ENCODE measurements around the gene SAMHD1.

Gene SAMHD1

GRCh38 chr20:36873498-36874189 is 77.9 kb downstream of the SAMHD1 start:
- DNase-seq (ENCODE audit: low read depth, low spot score): no peak

DNA sequence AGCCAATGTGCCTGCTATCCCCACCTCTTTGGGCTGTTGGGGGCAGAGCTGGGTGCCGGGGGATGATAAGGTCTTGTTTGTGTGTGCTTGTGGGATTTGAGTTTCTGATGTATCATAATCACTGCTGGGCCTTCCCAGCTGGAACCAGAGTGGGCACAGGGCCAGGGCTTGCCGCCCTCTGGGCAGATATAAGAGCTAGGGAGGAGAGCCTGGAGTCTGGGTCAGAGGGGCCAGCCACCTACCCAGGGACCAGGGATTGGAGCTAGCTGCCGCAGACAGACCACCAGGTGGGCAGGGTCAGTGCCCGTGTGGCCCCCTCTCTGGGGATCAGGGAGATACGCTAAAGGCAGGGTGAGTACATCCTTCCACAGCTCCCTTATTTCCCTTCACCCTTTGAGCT is 78.7 kb downstream of the SAMHD1 start:
- no peak for DNase-seq (ENCODE audit: low read depth, low spot score)

DNA sequence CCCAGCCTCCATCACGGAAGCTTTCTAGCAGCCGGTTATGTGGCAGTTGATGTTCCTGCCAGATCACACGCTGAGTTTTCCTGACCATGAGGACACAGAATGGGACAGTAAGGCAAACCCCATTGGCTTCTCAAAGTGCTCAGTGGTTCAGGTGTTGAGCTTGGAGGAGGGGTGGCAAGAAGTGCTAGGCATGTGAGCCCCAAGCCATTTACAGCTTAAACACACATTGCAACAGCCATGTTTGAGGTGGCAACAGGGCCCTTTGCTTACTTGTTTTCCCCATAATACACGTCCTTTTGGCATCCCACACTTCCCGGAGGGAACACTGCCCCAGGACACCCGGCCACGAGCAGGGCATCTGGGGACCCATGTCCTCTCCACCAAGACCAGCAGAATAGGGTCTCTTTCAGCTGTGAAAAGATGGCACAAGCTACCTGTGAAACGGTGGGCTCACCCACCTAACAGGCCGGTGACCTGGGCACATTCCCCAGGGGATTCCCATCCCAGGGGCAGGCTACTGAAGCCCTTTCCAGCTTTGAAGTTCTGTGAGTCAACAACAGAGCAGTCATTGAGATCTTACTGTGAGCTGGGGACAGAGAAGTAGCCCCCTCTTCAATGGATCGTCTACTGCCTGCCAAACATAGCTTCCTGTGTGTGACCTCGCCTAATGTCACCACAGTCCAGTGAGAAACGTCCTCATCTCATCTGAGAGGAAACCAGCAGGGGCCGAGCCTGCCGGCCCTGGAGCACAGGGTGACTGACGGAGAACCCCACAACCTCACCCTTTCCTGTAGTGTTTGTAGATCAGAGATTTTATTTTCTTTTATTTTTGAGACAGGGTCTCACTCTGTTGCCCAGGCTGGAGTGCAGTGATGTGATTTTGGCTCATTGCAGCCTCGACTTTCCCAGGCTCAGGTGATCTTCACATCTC is 79.6 kb downstream of the SAMHD1 start:
- DNase-seq (ENCODE audit: low read depth, low spot score): no peak

DNA sequence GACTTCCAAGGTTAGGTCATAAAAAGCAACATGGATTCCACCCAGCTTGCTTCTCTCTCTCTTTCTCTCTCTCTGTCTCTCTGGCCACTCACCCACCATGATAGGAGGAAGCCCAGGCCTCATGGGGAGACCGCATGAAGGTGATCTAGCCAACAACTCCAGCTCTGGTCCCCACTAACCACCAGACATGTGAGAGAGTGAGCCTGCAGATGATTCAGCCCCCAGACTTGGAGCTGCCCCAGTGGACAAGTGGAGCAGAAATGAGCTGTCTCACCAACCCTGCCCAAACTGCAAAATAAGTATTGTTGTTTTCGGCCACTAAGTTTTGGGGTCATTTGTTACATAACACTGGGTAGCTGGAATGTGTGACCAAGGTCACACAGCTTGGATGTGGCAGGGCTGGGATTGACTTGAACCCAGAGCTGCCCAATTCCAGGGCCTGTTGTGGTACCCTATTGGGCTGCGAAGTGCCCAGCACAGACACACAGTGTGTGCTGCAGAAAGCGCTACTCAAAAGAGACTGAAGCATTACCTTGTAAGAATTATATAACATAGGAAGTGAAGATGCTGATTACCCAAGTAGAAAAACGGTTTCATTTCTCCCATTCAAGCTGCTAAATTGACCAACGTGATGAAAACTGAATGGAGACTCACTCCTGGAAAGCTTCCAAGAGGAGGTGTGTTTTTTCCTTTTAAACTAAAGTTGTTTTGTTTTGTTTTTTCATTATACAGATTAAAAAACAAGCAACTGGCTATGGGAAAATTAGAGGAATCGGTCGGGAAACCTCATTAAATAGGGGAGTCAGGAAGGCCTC is 84.6 kb downstream of the SAMHD1 start:
- DNase-seq (ENCODE audit: low read depth, low spot score): no peak

DNA sequence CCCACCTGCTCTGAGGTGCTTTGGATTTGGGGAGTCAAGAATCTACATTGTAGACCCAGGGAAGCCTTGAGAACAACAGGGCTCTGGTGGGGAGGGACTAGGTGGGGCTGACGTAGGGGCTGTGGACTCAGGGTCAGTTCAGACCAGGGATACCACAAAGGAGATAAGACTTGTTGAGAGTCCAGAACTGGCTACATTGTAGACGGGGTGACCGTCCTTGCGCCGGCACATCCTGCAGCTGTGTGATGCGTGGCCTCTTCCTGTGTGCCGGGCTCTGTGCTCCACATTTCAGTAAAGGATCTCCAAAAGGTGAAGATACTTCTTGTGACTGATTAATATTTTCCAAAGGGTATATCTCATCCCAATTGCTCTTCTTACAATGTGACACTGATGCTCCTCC is 85.3 kb downstream of the SAMHD1 start:
- DNase-seq (ENCODE audit: low read depth, low spot score): no peak

- DNase-seq (ENCODE audit: low read depth, low spot score): no peak
Measured at GRCh38 chr20:36865861-36866149, 85.7 kb downstream of the SAMHD1 start.

DNA sequence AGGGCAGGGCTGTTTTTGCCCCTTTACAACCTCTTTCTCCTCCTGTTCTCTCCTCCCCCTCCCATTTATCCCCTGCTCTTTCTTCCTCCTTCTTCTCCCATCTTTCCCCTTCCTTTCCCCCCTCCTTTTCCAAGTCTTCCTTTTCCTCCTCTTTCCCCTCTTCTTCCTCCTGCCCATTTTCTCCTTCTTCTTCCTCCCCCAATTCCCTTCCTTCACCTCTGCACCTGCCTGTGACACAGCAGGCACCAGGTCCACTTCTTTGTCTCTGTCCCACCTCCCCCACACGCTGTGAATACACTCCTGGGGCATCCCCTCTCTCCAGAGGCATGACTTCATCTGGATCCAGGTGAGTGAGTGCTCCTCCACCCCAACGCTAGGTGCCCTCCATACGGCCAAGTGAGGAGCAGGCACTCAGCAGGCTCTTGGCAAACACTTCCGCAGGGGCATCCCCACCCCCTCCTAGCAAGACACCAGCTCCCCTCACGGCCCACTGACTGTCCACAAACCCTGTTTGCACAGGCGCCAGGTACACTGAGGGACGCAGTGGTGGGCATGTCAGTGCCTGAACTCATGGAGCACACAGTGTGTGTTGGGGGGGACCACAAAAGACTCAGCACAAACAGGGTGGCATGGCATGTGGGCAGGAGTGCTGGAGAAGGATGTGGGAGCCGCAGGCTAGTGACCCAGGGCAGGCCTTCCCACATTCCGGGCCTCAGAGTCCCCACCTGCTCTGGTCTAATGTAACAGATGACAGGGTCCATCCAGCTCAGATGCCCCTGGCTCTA is 86.2 kb downstream of the SAMHD1 start:
- no peak for DNase-seq (ENCODE audit: low read depth, low spot score)

- no peak for DNase-seq (ENCODE audit: low read depth, low spot score)
Measured at GRCh38 chr20:36862857-36863668, 88.4 kb downstream of the SAMHD1 start.

DNA sequence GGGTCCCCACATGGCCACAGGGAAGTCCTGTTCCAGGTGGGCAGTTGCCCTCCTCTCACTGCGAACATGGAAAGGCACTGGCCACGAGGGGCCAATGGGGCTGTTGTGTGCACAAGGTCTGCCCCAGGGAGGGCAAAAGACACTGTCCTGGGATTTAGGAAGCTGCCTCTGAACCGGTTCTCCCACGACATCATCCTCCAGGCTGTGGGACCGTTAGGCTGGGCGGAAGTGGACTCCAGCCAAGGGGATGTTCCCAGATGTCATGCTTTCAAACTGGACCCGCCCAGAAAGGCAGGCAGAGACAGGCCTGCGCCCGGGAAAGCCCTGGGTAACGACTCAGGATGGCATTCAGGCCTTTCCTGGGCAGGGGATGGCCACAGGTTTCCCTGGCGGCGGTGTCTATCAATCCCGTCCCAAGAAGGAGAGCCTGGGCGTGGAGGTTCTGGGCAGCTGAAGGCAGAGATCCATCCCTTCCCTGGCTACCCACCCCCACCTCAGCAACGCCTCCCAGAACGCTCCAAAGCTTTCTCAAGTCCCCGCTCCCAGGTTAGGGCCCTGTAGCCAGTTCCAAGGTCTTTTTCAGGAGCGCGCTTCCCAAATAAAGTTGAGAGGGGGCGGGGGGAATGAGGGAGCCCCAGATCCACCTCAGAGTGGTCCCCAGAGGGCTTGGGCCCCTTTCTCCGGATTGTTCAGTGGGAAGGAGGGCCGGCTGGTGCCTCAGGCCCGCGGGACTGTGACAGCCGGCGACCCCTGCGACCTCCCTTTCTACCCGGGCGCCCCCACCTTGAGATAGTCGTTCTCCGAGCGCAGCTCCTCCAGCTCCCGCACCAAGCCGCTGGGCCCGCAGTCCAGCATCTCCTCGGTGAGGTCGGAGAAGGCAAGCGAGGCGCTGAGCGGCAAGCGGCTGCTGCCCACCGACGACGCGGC is 89.4 kb downstream of the SAMHD1 start:
- DNase-seq (ENCODE audit: low read depth, low spot score): no peak

DNA sequence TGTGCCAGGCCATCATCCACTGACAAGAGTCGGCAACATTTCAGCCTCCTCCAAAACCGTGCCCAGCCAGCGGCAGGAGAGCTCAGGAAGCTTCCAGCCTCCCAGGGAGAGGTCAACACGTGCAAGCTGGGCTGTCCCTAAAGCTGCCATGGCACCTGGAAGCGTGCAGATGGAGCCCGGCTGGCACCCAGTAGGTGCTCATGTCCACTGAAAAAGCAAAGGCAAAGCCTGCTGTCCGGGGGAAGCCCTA is 90.0 kb downstream of the SAMHD1 start:
- no peak for DNase-seq (ENCODE audit: low read depth, low spot score)

- no peak for DNase-seq (ENCODE audit: low read depth, low spot score)
Measured at GRCh38 chr20:36860811-36861624, 90.5 kb downstream of the SAMHD1 start.

DNA sequence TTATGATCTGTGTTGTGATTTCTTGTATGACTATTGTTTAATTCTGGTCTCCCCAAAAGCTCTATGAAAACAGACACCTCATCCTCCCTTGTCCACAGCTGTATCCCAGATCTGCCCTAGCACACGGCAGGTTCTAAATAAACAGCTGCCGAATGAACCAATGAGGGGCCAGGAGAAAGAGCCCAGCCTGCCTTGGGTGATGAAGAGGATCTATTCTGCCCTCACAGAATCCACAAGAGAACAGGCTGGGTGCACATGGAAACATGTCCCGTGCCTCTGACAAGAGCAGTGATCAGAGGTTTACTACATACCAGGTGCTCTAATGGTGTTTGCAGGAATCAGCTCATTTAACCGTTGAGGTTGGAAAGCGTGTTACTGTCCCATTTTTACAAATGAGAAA is 91.2 kb downstream of the SAMHD1 start:
- no peak for DNase-seq (ENCODE audit: low read depth, low spot score)

DNA sequence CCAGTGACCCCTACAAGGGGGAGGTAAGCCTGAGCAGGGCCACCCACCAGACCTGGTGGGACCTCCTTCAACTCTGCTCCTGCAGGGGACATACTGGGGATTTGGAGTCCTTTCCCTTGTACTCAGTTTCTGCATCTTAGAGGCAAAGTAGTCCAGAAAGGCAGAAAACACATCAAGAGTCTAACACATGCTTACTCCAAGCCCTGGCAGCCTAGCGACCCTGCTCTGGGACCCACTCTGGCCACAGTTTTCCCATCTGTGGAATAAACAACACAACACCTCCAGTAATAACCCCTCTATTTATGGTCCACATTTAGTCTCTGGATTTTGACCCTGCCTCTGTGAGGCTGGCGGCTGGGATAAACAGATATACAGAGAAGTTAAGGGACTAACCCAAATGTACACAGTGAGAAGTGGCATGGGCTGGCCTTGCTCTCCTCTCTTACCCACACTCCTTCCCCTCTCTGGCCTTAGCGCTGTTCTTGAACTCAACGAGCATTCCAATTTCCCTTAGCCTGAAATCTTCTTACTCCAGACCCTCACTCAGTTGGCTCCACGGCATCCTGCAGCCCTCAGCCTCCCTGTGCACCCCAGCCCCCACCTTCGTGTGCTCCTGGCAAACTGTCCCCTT is 91.7 kb downstream of the SAMHD1 start:
- DNase-seq (ENCODE audit: low read depth, low spot score): no peak

DNA sequence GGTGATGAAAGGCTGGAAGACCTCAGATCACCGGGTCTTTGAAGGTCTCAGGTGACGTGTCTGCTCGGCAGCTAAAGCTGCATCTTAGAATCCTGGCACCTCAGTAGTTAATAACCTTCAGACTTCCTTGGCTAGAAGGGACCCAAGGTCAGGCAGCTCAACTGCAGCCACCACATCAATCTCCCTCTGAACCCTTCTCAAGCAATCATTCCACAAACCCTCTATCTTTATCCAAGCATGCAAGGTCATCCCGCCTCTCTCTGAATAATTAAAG is 92.3 kb downstream of the SAMHD1 start:
- no peak for DNase-seq (ENCODE audit: low read depth, low spot score)

DNA sequence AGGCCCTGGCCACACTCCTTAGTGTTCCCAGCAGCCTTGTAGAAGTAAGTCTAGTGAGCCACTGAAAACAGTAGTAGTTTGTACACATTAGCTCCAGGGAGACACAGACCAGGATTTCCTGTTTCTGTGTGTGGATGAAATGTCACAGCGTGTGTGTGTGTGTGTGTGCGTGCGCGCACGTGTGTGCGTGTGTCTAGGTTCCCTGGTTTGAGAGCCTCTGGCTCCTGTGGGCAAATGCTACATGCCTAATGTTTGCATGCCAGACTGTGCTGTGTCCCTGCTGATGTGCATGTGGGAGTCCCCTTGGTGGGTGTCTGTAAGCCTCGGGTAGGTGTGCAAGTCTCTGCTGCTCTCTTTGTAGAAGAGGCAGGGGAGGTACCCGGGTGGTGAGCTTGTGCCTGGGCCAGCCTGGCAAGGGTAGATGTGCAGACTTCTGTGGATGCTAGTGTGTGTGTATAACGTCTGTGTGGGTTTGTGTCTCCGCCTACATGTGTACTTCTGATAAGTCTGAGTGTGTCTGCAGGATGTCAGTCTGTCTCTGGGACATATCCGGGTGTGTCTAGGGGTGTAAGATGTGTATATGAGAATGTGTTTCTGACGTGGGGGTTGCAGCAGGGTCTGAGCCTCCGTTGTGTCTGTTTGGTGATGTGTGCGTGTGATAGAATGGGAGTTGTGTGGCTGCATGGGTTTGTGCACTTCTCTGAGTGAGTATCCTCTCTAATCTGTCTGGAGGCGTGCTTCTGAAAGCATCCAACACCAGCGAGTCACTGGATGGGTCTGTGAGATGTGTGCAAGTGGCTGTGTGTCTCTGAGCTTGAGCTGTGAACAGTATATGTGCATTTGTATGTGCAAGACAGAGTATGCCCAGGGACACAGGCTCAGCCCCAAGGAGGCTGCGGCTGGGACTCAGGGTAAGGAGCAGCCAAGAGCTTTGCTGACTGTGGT is 94.5 kb downstream of the SAMHD1 start:
- no peak for DNase-seq (ENCODE audit: low read depth, low spot score)

GRCh38 chr20:36856195-36856594 is 95.3 kb downstream of the SAMHD1 start:
- DNase-seq (ENCODE audit: low read depth, low spot score): no peak

- DNase-seq (ENCODE audit: low read depth, low spot score): no peak
Measured at GRCh38 chr20:36855241-36855657, 96.3 kb downstream of the SAMHD1 start.

Data from activated naive CD8-positive, alpha-beta T cell treated with anti-CD3 and anti-CD28 coated beads, Interleukin-2, amount 50 U/mL, for 16 hours (primary cell).